ENCODE measurements around the gene AZU1.

- no peak for TF ChIP-seq CTCF (IDR thresholded peaks at IDR 0.05)
- no peak for TF ChIP-seq POLR2A (IDR thresholded peaks at IDR 0.05)
Measured at GRCh38 chr19:778910-779653, 48.6 kb upstream of the AZU1 start.
